Measurements from ENCODE around the gene BCAS1.

The BCAS1 gene

GRCh38 chr20:54103067-54103761 is 32.8 kb upstream of the BCAS1 start:
- peak; percentile 63 to 79 for DNase-seq (ENCODE audit: low read depth in 2 of 2)

GRCh38 chr20:54102543-54102942 is 32.1 kb upstream of the BCAS1 start:
- DNase-seq (ENCODE audit: low read depth in 2 of 2), result no peak

- no peak for DNase-seq (ENCODE audit: low read depth in 2 of 2)
These were observed 30.2 kb upstream of the BCAS1 start for GRCh38 chr20:54100563-54100962.

GRCh38 chr20:54099894-54100293 is 29.5 kb upstream of the BCAS1 start:
- DNase-seq (ENCODE audit: low read depth in 2 of 2), result no peak

GRCh38 chr20:54098047-54098446 is 27.7 kb upstream of the BCAS1 start:
- DNase-seq (ENCODE audit: low read depth in 2 of 2), result no peak

- no peak for DNase-seq (ENCODE audit: low read depth in 2 of 2)
These were observed 26.8 kb upstream of the BCAS1 start for GRCh38 chr20:54097236-54097529.

- no peak for DNase-seq (ENCODE audit: low read depth in 2 of 2)
These were observed 25.4 kb upstream of the BCAS1 start for GRCh38 chr20:54095824-54096223.

- no peak for DNase-seq (ENCODE audit: low read depth in 2 of 2)
These were observed 23.8 kb upstream of the BCAS1 start for GRCh38 chr20:54094268-54094580.

GRCh38 chr20:54093423-54094267 is 23.3 kb upstream of the BCAS1 start:
- no peak for DNase-seq (ENCODE audit: low read depth in 2 of 2)

- DNase-seq (ENCODE audit: low read depth in 2 of 2), result no peak
These were observed 21.6 kb upstream of the BCAS1 start for GRCh38 chr20:54092021-54092420.

GRCh38 chr20:54091120-54091480 is 20.7 kb upstream of the BCAS1 start:
- DNase-seq (ENCODE audit: low read depth in 2 of 2), result no peak

GRCh38 chr20:54090230-54091119 is 20.1 kb upstream of the BCAS1 start:
- no peak for DNase-seq (ENCODE audit: low read depth in 2 of 2)

GRCh38 chr20:54088430-54088829 is 18.0 kb upstream of the BCAS1 start:
- DNase-seq (ENCODE audit: low read depth in 2 of 2), result no peak

GRCh38 chr20:54086507-54087039 is 16.2 kb upstream of the BCAS1 start:
- no peak for DNase-seq (ENCODE audit: low read depth in 2 of 2)

GRCh38 chr20:54085910-54086309 is 15.5 kb upstream of the BCAS1 start:
- no peak for DNase-seq (ENCODE audit: low read depth in 2 of 2)

GRCh38 chr20:54085425-54085824 is 15.0 kb upstream of the BCAS1 start:
- DNase-seq (ENCODE audit: low read depth in 2 of 2), result no peak

- no peak for DNase-seq (ENCODE audit: low read depth in 2 of 2)
These were observed 14.5 kb upstream of the BCAS1 start for GRCh38 chr20:54084727-54085388.

- DNase-seq (ENCODE audit: low read depth in 2 of 2), result no peak
These were observed 13.8 kb upstream of the BCAS1 start for GRCh38 chr20:54084193-54084592.

- DNase-seq (ENCODE audit: low read depth in 2 of 2), result no peak
These were observed 13.1 kb upstream of the BCAS1 start for GRCh38 chr20:54083459-54083858.

GRCh38 chr20:54082100-54082499 is 11.7 kb upstream of the BCAS1 start:
- no peak for DNase-seq (ENCODE audit: low read depth in 2 of 2)

GRCh38 chr20:54079652-54080051 is 9.3 kb upstream of the BCAS1 start:
- DNase-seq (ENCODE audit: low read depth in 2 of 2), result no peak
